ENCODE results near the gene ZNF593. TPM values are rescaled to one million over a fixed set of nuclear protein-coding genes. Genes with fewer than 3 reads are reported as not detected.
A peak's percentile ranks its signal among the peaks of the same experiment; 100 is the strongest.

ZNF593 gene
- total RNA-seq, 1 donor from 2014 or later: 3.3 TPM

DNA sequence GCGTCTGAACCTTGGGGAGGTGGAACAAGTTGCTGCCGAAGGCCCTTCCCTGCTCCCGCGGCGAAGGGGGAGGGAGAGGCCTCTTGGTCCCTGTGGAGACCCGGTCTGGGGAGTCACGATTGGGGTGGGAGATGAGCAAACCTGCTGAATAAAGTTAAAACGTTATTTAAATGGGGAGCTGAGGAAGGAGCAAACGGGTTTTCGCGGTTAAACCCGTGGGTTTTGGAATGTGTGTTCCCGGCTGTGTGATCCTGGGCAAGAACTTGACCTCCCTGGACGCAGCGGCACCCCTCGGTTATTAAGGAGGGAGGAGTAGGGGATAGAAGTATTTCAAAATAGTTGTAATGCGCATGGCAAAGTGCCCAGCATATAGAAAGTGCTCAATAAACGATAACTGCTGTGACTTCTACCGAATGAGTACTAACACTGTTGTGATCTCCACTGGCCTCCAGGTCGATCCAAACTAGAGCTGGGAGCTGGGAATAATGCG is 7.4 kb upstream of the ZNF593 start:
- peaks cover 38% of the 10 kb centered on the region for H3K27me3 Mint-ChIP-seq (ENCODE audit: insufficient read depth, low read depth)
- Histone ChIP-seq H3K27ac (no peak overlapping the region), H2AFZ (replicated peaks) (peak overlapping the region; percentile 98), H3F3A (ENCODE audit: low read depth) (peaks cover 46% of the 10 kb centered on the region), H3K4me3 (peak overlapping the region; percentile 50), H4K20me1 (ENCODE audit: low read depth) (no peaks in the 10 kb centered on the region), H3K4me2 (peak overlapping the region; percentile 75), H3K4me1 (peaks cover 52% of the 10 kb centered on the region), H3K9ac (no peak overlapping the region), H3K36me3 (no peaks in the 10 kb centered on the region), H3K27me3 (peaks cover 73% of the 10 kb centered on the region), H3K79me2 (ENCODE audit: low read depth) (no peaks in the 10 kb centered on the region), H3K9me3 (ENCODE audit: low read depth) (no peaks in the 10 kb centered on the region)
- no peaks in the 10 kb centered on the region for H3K36me3 Mint-ChIP-seq
- peaks cover 60% of the 10 kb centered on the region for H3K4me1 Mint-ChIP-seq
- peak overlapping the region; percentile 70 for H3K27ac Mint-ChIP-seq
- no peak for TF ChIP-seq EZH2phosphoT487 (IDR thresholded peaks at IDR 0.05)
- TF ChIP-seq EZH2 (IDR thresholded peaks at IDR 0.05): peak; percentile 9
- H3K9me3 Mint-ChIP-seq: no peaks in the 10 kb centered on the region
- no peak for DNase-seq (ENCODE audit: low spot score)
- peak overlapping the region; percentile 80 for H3K4me3 Mint-ChIP-seq

DNA sequence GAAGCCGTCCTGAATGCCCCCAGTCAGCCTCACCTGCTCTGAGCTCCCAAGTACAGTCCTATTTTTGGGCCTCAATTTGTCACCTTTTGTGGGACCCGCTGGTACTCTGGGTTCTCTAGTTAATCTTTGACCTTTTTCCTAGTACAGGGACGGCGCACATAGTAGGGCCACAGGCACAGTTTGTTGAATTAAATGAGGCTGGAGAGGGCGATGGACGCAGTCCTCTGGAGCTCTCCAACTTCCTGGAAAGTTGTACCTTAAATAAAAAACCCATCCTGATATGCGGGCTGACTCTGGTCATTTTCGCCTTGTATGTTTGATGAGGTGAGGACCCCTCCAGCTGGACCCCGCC is 6.0 kb upstream of the ZNF593 start:
- no peaks in the 10 kb centered on the region for H3K36me3 Mint-ChIP-seq
- no peaks in the 10 kb centered on the region for H4K20me1 ChIP-seq (ENCODE audit: low read depth)
- no peaks in the 10 kb centered on the region for H3K36me3 ChIP-seq
- H3K27me3 ChIP-seq: peaks cover 59% of the 10 kb centered on the region
- peaks cover 59% of the 10 kb centered on the region for H3K4me1 Mint-ChIP-seq
- peak overlapping the region; percentile 58 for H3K4me3 ChIP-seq
- no peaks in the 10 kb centered on the region for H3K9me3 Mint-ChIP-seq
- H3K27ac ChIP-seq: no peak overlapping the region
- H3K9ac ChIP-seq: no peak overlapping the region
- peaks cover 41% of the 10 kb centered on the region for H3K27me3 Mint-ChIP-seq (ENCODE audit: insufficient read depth, low read depth)
- TF ChIP-seq, protein P1, sequence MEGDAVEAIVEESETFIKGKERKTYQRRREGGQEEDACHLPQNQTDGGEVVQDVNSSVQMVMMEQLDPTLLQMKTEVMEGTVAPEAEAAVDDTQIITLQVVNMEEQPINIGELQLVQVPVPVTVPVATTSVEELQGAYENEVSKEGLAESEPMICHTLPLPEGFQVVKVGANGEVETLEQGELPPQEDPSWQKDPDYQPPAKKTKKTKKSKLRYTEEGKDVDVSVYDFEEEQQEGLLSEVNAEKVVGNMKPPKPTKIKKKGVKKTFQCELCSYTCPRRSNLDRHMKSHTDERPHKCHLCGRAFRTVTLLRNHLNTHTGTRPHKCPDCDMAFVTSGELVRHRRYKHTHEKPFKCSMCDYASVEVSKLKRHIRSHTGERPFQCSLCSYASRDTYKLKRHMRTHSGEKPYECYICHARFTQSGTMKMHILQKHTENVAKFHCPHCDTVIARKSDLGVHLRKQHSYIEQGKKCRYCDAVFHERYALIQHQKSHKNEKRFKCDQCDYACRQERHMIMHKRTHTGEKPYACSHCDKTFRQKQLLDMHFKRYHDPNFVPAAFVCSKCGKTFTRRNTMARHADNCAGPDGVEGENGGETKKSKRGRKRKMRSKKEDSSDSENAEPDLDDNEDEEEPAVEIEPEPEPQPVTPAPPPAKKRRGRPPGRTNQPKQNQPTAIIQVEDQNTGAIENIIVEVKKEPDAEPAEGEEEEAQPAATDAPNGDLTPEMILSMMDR (IDR thresholded peaks at IDR 0.05): no peak
- TF ChIP-seq EZH2phosphoT487 (IDR thresholded peaks at IDR 0.05): no peak
- TF ChIP-seq EZH2 (IDR thresholded peaks at IDR 0.05): no peak
- H3K4me1 ChIP-seq: peaks cover 43% of the 10 kb centered on the region
- DNase-seq (ENCODE audit: low spot score): no peak
- no peaks in the 10 kb centered on the region for H3K79me2 ChIP-seq (ENCODE audit: low read depth)
- H3F3A ChIP-seq (ENCODE audit: low read depth): peaks cover 51% of the 10 kb centered on the region
- no peak overlapping the region for H2AFZ ChIP-seq (replicated peaks)
- peak overlapping the region; percentile 83 for H3K4me2 ChIP-seq
- peak overlapping the region; percentile 71 for H3K4me3 Mint-ChIP-seq
- no peak overlapping the region for H3K27ac Mint-ChIP-seq
- H3K9me3 ChIP-seq (ENCODE audit: low read depth): no peaks in the 10 kb centered on the region

DNA sequence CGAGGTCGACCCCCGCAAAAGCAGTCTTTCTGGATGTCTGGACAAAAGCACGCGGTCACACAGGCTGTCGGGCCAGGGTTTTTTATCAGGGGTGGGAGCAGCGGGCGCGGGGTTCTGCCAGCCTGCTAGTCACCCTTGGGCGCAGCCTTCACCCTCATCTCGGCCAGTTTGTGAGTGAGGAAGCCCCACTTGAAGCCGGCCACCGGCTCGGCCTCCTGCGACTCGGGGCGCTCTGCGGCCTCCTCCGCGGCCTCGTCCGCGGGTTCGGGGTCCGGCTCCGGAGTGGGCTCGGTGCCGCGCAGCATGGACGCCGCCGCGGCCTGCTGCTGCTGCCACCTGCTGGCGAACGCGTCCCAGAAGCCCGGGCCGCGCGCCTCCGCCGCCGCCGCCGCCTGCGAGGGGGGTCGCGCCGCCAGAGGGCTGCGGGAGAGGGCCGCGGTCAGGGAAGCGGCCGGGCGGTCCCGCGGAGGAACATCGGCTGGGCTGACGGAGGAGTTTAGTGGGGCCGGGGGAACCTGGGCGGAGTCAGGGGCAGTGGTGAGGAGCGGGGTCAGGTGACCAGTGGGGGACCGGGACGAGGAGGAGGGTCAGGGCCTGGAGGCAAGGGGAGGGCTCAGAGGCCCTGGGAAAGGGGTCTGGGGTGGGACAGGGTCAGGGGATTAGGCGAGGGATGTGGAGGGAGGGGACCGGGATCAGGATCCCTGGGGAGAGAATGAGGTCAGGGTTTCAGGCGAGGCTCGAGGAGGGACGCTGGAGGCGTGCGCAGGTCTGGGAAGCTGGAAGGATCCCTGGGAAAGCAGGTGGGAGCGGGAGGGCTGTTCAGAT is 5.5 kb upstream of the ZNF593 start:
- Histone ChIP-seq H3K4me2 (peak overlapping the region; percentile 83), H3K27ac (no peak overlapping the region), H3K4me1 (peaks cover 43% of the 10 kb centered on the region), H3K79me2 (ENCODE audit: low read depth) (no peaks in the 10 kb centered on the region), H4K20me1 (ENCODE audit: low read depth) (no peaks in the 10 kb centered on the region), H3K27me3 (peaks cover 58% of the 10 kb centered on the region), H3K9ac (no peak overlapping the region), H3F3A (ENCODE audit: low read depth) (peaks cover 57% of the 10 kb centered on the region), H2AFZ (replicated peaks) (peak overlapping the region; percentile 95), H3K9me3 (ENCODE audit: low read depth) (no peaks in the 10 kb centered on the region), H3K4me3 (peak overlapping the region; percentile 58), H3K36me3 (no peaks in the 10 kb centered on the region)
- peak overlapping the region; percentile 82 for H3K27ac Mint-ChIP-seq
- peaks cover 59% of the 10 kb centered on the region for H3K4me1 Mint-ChIP-seq
- no peaks in the 10 kb centered on the region for H3K9me3 Mint-ChIP-seq
- no peak for TF ChIP-seq EZH2phosphoT487 (IDR thresholded peaks at IDR 0.05)
- TF ChIP-seq, protein P1 (IDR thresholded peaks at IDR 0.05): peak; percentile 76
- peak overlapping the region; percentile 80 for H3K4me3 Mint-ChIP-seq
- peaks cover 39% of the 10 kb centered on the region for H3K27me3 Mint-ChIP-seq (ENCODE audit: insufficient read depth, low read depth)
- H3K36me3 Mint-ChIP-seq: no peaks in the 10 kb centered on the region
- peak; percentile 91 for DNase-seq (ENCODE audit: low spot score)
